NT2/D1 (cell line): ENCODE measurements around the gene ATP6V1G3.

Experiments used
- SUZ12 ChIP-seq: IDR thresholded peaks from 2 replicates; pipeline ENCODE4 v1.6.1; 2011; ENCODE audit not compliant: insufficient read length, insufficient read depth; ENCODE audit errors: extremely low read depth
- YY1 ChIP-seq: IDR thresholded peaks from 2 replicates; pipeline ENCODE4 v1.6.1; 2011; ENCODE audit not compliant: insufficient read length, insufficient read depth
- ZNF274 ChIP-seq: IDR thresholded peaks from 2 replicates; pipeline ENCODE4 v1.6.1; 2011; ENCODE audit warnings: mild to moderate bottlenecking, low read depth, low read length

GRCh38 chr1:198574325-198574724 lies 33.8 kb upstream of the ATP6V1G3 start:
- TF ChIP-seq YY1 (no peak), SUZ12 (no peak), ZNF274 (no peak)
